ENCODE data around the gene FRMD8. TPM values are rescaled to one million over a fixed set of nuclear protein-coding genes. Genes with fewer than 3 reads are reported as not detected.
"Not testable (repeated sequence)": the region's sequence is repeated elsewhere in the genome, so short reads cannot be mapped to it uniquely, and the experiment has no call there.

Gene FRMD8
- total RNA-seq, 1 donor, result 77.6 TPM

DNA sequence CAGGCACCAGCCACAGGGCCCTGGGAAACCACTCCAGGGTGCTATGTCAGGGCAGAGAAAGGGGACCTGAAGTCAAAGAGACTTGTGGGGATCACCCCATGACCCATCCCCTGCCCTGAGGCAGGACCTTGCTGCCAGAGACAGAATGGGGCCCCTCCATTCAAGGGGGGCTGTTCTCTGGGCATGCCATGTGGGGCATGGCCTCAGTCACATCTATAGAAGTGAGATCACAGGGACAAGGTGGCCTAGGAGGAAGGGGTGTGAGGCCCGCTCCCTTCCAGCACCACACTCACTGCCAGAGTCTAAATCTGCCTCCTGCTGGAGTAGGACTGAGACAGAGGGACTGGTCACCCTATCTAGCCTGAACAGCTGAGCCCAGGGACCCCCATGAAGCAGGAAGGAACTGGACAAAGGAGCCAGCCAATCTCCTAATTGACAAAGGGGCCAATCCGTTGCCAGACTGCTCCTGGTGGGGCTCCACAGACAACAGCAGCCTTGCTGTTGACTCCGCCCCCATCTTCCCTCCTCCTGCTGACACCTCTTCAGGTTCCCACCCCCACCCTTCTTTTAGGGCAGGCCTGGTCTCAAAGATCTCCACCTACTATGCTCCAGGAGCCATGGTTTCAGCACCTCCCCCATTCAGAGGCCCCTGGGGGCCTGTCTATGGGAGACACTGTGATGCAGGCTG, 62.1 kb downstream of the FRMD8 start:
- peak in 1 of 3 donors; percentile 29 for DNase-seq (ENCODE audit: low read depth in 2 of 3, low spot score in 2 of 3)

DNA sequence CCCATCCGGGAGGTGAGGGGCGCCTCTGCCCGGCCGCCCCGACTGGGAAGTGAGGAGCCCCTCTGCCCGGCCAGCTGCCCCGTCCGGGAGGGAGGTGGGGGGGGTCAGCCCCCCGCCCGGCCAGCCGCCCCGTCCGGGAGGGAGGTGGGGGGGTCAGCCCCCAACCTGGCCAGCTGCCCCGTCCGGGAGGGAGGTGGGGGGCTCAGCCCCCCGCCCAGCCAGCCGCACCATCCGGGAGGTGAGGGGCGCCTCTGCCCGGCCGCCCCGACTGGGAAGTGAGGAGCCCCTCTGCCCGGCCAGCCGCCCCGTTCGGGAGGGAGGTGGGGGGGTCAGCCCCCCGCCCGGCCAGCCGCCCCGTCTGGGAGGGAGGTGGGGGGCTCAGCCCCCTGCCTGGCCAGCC, 64.9 kb downstream of the FRMD8 start:
- DNase-seq (ENCODE audit: low read depth in 2 of 3, low spot score in 2 of 3), result not testable (repeated sequence)

DNA sequence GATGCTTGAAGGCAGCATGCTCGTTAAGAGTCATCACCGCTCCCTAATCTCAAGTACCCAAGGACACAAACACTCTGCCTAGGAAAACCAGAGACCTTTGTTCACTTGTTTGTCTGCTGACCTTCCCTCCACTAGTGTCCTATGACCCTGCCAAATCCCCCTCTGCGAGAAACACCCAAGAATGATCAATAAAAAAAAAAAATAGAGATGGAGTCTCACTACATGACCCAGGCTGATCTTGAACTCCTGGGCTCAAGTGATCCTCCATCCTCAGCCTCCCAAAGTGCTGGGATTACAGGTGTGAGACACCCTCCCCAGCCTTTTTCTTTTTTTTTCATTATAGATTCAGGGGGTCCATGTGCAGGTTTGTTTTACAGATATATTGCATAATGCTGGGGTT, 65.8 kb downstream of the FRMD8 start:
- not testable (repeated sequence) for DNase-seq (ENCODE audit: low read depth in 2 of 3, low spot score in 2 of 3)

DNA sequence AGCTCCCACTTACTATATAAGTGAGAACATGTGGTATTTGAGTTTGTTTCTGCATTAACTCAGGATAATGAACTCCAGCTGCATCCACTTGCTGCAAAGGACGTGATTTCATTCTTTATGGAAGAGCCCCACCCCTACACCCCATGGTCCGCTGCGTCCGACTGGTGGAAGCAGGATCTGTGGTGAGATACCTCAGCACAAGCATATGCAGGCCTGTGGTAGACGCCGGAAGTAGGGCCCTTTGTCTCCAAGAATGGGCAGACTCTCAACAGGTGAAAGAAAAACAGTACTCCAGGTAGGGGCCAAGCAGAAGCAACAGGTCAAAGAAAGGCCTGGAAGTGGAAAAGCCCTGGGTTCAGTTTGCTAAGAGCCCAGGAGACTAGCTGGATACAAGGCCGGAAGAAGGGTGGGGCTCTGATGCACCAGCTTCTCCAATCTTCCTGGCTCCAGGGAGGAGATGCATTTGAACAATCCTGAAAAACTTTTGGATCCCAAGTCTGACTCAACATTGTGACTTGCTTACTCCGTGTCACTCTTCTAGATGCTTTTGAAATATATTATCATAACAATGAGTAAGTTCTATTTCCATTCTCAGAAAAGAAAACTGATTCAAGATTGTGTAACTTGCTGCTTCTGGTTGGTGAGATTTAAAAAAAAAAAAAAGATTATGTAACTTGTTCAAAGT, 66.5 kb downstream of the FRMD8 start:
- no peak for DNase-seq (ENCODE audit: low read depth in 2 of 3, low spot score in 2 of 3)

DNA sequence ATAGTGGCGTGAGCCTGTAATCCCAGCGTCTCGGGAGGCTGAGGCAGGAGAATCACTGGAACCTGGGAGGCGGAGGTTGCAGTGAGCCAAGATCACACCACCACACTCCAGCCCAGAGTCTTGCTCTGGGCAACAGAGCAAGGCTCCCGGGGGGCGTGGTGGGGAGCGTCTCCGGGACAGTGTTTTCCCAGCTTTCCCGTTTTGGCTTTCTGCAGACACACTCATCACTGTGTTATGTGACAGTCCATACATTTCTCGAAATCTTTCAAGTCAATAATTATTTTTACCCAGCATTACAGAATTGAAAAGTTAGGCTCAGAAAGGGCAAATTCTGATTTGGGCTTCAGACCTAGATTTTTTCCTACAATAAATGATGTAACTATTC, 67.9 kb downstream of the FRMD8 start:
- no peak for DNase-seq (ENCODE audit: low read depth in 2 of 3, low spot score in 2 of 3)

DNA sequence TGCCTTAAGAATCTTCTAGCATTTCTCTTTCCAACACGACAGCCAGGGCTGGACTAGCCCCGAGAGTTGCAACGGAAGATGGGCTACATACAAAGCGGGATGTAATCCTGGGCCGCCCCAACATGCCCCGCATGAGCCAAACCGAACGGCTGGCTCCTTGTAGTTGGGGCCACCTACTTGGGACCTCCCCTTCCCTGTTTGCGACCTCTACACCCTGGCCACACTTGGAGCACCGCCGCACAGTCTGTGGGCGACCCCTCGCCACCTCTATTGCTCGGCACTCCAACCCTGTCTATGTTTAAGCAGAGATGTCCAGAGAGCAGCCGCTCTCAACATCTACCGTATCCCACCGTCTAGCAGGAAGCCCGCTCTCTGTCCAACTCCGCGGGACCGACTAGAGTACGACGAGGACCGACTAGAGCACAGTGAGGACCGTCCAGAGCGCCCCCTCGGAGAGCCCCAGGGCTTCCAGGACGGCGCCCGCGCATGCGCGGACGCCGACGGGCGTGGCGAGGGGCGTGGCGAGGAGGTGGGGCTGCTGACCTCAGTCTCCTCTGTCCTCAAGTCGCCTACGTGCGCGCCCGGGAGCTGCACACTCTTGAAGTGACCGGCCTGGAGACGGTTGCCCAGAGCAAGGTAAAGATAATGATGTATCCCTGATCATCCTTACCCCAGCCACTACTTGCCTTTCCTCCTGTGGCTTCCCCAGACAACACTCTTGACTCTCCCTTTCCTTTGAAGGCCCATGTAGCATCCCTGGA, 68.4 kb downstream of the FRMD8 start:
- peak; percentile 67 to 84 (median 82) for DNase-seq (ENCODE audit: low read depth in 2 of 3, low spot score in 2 of 3)

DNA sequence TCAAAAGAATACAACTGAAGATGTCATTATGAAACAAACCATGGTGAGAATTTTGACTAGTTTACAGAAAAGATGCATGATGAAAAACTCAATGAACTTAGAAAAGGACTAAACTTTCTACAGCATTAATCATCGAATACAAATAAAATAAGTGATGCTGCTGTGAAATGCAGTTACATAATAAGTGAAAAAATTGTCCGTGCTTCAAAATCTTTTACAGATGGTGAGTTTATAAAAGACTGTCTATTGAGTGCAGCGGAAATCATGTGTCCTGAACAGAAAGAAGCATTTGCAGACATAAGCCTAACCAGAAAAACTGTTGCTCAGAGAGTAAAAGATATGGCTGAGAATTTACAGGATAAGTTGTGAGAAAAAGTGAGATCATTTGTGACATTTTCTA, 70.0 kb downstream of the FRMD8 start:
- no peak for DNase-seq (ENCODE audit: low read depth in 2 of 3, low spot score in 2 of 3)

DNA sequence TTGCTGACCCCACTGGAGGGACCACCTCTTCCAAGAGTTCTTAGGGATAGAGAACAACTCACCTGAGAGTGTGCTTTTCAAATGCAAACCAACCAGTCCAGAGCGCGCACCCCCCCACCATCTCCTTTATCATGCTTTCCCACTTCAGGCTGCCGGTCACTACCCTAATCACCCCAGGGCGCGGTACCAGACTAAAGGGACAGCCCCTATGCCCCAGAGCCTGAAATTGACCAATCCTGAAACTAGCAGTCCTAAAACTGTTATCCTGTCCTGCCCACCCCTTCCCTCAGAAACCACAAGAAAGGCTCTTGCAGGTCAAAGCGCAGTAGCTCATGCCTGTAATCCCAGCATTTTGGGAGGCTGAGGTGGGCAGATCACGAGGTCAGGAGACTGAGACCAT, 73.1 kb downstream of the FRMD8 start:
- DNase-seq (ENCODE audit: low read depth in 2 of 3, low spot score in 2 of 3), result no peak

Small RNAs within 50 kb of the gene (small RNA-seq; reads per million reads assigned to genes)
- not detected for gene RF01684

Other genes with a start within 250 kb of the FRMD8 start
- not detected for gene SPDYC, start 216.4 kb upstream of the FRMD8 start, total RNA-seq
- gene CAPN1, start 204.7 kb upstream of the FRMD8 start, total RNA-seq, result 160 TPM
- 18.9 TPM for gene POLA2, start 124.7 kb upstream of the FRMD8 start, total RNA-seq
- 0.81 TPM for gene CDC42EP2, start 71.8 kb upstream of the FRMD8 start, total RNA-seq
- 65.2 TPM for gene DPF2, start 52.8 kb upstream of the FRMD8 start, total RNA-seq
- gene TIGD3, start 31.9 kb upstream of the FRMD8 start, total RNA-seq, result 4.8 TPM
- 7.0 TPM for gene SLC25A45, start 4.0 kb upstream of the FRMD8 start, total RNA-seq
- gene NEAT1, start 36.2 kb downstream of the FRMD8 start, total RNA-seq, result 102 TPM
- 2,681 TPM for gene MALAT1, start 112.4 kb downstream of the FRMD8 start, total RNA-seq
- gene SCYL1, start 138.4 kb downstream of the FRMD8 start, total RNA-seq, result 107 TPM
- 89.1 TPM for gene LTBP3, start 171.7 kb downstream of the FRMD8 start, total RNA-seq
- 48.7 TPM for gene ZNRD2, start 183.8 kb downstream of the FRMD8 start, total RNA-seq
- 55.5 TPM for gene FAM89B, start 185.9 kb downstream of the FRMD8 start, total RNA-seq
- gene EHBP1L1, start 189.4 kb downstream of the FRMD8 start, total RNA-seq, result 101 TPM
- 1.3 TPM for gene KCNK7, start 209.2 kb downstream of the FRMD8 start, total RNA-seq
- 98.6 TPM for gene MAP3K11, start 227.6 kb downstream of the FRMD8 start, total RNA-seq
- 32.6 TPM for gene PCNX3, start 229.1 kb downstream of the FRMD8 start, total RNA-seq